Activated T-cell treated with anti-CD3 and anti-CD28 coated beads, Interleukin-2, amount 50 U/mL, for 72 hours (primary cell): ENCODE measurements around the gene MARCHF11. TPM values are rescaled to one million over a fixed set of nuclear protein-coding genes. Genes with fewer than 3 reads are reported as not detected.

Source experiments
- ATAC-seq, 2 donors: fragments of 150-1000 bp; cut with Tn5 transposase; replicated peaks in 1 of 2; 2 replicates each; pipeline ENCODE4 v1.10.0; 2021; ENCODE audit warnings: moderate library complexity in 2 of 2, mild to moderate bottlenecking in 1 of 2
- DNase-seq, 2 donors: peaks; one replicate each; pipeline ENCODE4 v3.0.0; 2021 to 2022; ENCODE audit warnings: mixed read lengths in 1 of 2
- H3K27ac Mint-ChIP-seq: one replicate; pipeline ENCODE4 v1.8.0; 2022; ENCODE audit warnings: mild to moderate bottlenecking, moderate library complexity, mixed read lengths
- H3K27me3 Mint-ChIP-seq: one replicate; pipeline ENCODE4 v1.8.0; 2022; ENCODE audit warnings: low read depth, mixed read lengths
- H3K36me3 Mint-ChIP-seq, 2 donors: one replicate each; pipeline ENCODE4 v1.8.0; 2022; ENCODE audit warnings: mixed read lengths in 2 of 2, mild to moderate bottlenecking in 1 of 2; ENCODE audit not compliant: insufficient read depth in 2 of 2
- H3K4me1 Mint-ChIP-seq: one replicate; pipeline ENCODE4 v1.8.0; 2022; ENCODE audit warnings: low read depth, mixed read lengths
- H3K4me3 Mint-ChIP-seq, 2 donors: one replicate each; pipeline ENCODE4 v1.8.0; 2022; ENCODE audit warnings: mild to moderate bottlenecking in 2 of 2, mixed read lengths in 2 of 2, moderate library complexity in 2 of 2
- H3K9me3 Mint-ChIP-seq, 2 donors: one replicate each; pipeline ENCODE4 v1.8.0; 2022; ENCODE audit warnings: mixed read lengths in 2 of 2
- total RNA-seq, 2 donors: library from RNA; stranded (reverse); gene quantifications; one replicate each; pipeline ENCODE4 v1.2.3, GENCODE V29; 2022

MARCHF11 gene
- total RNA-seq, 2 donors from 2014 or later, result not detected

DNA sequence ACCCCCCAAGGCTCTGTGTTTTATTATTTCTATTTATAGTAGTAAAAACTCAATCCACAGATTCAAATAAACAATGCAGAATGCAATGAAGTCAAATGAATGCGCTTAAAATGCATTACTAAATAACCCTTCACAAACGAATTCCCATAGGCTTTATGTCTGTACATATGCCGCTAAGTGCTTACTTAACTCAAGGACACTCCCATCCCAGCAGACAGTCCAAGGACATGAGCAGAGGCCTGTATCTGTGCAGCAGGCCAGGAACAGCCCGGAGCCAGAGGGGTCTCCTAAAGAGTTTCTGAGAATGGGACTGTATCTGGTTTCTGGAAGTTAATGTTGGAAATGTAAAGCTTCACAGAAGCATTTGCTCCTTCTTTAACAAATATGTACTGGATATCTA lies 59.8 kb downstream of the MARCHF11 start:
- Mint-ChIP-seq H3K27ac (no peak overlapping the region), H3K9me3 (peaks cover 9 to 11% of the 10 kb centered on the region in 2 donors), H3K36me3 (no peaks in the 10 kb centered on the region), H3K4me1 (no peaks in the 10 kb centered on the region), H3K4me3 (no peak overlapping the region), H3K27me3 (no peaks in the 10 kb centered on the region)
- ATAC-seq (no peak), DNase-seq (no peak)

DNA sequence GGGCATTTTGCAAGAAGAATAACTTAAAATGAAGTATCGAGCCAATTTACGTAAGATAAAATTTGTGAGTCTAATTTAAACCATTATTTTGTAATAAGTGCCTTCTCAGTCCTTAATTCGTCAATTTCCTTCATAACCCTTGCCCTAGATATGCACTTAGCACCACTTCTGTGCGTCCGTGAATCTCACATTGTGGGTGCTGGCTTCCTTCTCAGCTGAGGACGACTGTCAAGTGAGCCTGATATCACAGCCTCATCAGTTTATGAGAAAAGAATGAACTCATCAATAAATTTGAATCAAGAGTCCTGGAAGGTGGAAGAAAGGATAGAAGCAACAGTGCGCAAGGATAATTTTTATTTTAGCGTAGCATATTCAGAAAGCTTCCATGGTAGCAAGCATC lies 64.5 kb downstream of the MARCHF11 start:
- peaks cover 6 to 10% of the 10 kb centered on the region in 2 donors for H3K9me3 Mint-ChIP-seq
- H3K27ac Mint-ChIP-seq, result no peak overlapping the region
- peaks cover 0 to 2% of the 10 kb centered on the region in 2 donors for H3K36me3 Mint-ChIP-seq
- H3K4me3 Mint-ChIP-seq, result no peak overlapping the region
- no peaks in the 10 kb centered on the region for H3K27me3 Mint-ChIP-seq
- ATAC-seq, result no peak
- H3K4me1 Mint-ChIP-seq, result no peaks in the 10 kb centered on the region
- DNase-seq, result no peak

DNA sequence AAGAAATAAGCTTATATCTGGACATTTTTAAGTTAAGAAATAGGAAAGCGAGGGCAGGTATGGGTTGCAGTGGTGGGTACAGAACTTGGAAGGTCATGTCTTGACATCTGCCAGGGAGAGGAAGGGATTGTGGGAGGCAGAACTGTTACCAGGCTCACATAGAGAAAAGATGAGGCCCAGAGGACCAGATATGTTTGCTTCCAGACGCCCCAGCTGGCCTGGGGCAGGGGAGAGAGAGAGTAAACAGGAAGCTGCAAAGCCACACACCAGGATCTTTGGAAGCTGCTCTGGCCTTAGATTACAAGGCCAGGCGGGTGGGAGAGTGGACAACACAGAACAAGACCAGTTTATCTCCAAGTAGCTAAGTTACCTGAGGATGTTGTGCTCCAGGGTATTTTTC lies 71.2 kb downstream of the MARCHF11 start:
- H3K27ac Mint-ChIP-seq, result no peak overlapping the region
- DNase-seq, result no peak
- no peak overlapping the region for H3K4me3 Mint-ChIP-seq
- H3K4me1 Mint-ChIP-seq, result no peaks in the 10 kb centered on the region
- H3K9me3 Mint-ChIP-seq, result peaks cover 0 to 4% of the 10 kb centered on the region in 2 donors
- H3K27me3 Mint-ChIP-seq, result no peaks in the 10 kb centered on the region
- no peak for ATAC-seq
- peaks cover 0 to 2% of the 10 kb centered on the region in 2 donors for H3K36me3 Mint-ChIP-seq

DNA sequence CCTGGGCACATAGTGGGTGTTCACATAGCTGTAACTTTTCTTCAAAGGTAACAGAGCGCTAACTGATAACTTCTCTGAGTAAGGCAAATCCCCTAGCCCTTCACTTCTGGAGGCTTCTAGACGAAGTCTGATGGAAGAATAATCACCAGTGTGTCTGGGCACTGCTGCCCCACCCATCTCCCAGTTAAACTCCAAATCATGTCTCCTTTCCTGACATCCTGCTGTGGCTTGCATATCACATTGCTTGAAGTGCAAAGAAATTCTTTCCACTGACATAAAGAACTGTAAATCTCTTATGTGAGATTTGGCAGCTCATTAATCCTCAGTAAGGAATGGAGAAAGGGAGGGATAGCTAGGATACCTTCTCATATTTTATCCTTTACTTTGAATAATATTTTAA lies 74.6 kb downstream of the MARCHF11 start:
- DNase-seq (no peak), ATAC-seq (no peak)
- Mint-ChIP-seq H3K36me3 (no peaks in the 10 kb centered on the region), H3K27ac (no peak overlapping the region), H3K9me3 (peaks cover 2% of the 10 kb centered on the region in 2 donors), H3K4me3 (no peak overlapping the region), H3K4me1 (no peaks in the 10 kb centered on the region), H3K27me3 (no peaks in the 10 kb centered on the region)

- ATAC-seq (no peak), DNase-seq (no peak)
- Mint-ChIP-seq H3K9me3 (peaks cover 0 to 1% of the 10 kb centered on the region in 2 donors), H3K27ac (no peak overlapping the region), H3K27me3 (no peaks in the 10 kb centered on the region), H3K4me3 (no peak overlapping the region), H3K4me1 (no peaks in the 10 kb centered on the region), H3K36me3 (no peaks in the 10 kb centered on the region)
Measured at GRCh38 chr5:16095612-16096011, 84.0 kb downstream of the MARCHF11 start.

DNA sequence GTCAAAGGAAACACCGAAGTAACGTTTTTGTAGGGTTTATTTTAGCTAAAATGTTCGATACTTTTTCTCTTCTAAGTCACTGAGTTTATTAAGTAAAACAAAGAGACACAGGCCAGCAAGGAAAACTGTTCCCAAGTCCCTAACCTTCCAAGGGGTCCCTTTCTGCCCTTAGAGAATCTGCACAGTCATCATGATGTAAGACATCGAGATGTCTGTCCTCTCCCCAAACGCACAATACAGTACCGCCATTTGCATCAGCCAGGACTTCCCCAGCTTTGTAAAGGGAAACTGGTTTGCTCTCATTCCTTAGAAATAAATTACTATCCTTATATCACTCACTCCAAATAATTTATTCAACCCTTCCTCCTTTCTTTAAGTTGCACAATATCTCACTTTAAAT lies 89.3 kb downstream of the MARCHF11 start:
- DNase-seq, result no peak
- H3K27me3 Mint-ChIP-seq, result no peaks in the 10 kb centered on the region
- no peak for ATAC-seq
- no peaks in the 10 kb centered on the region for H3K36me3 Mint-ChIP-seq
- no peak overlapping the region for H3K4me3 Mint-ChIP-seq
- H3K4me1 Mint-ChIP-seq, result no peaks in the 10 kb centered on the region
- H3K9me3 Mint-ChIP-seq, result peaks cover 0 to 1% of the 10 kb centered on the region in 2 donors
- H3K27ac Mint-ChIP-seq, result no peak overlapping the region

- Mint-ChIP-seq H3K9me3 (peaks cover 0 to 4% of the 10 kb centered on the region in 2 donors), H3K27me3 (no peaks in the 10 kb centered on the region), H3K4me3 (no peak overlapping the region), H3K4me1 (no peaks in the 10 kb centered on the region), H3K27ac (no peak overlapping the region), H3K36me3 (peaks cover 0 to 2% of the 10 kb centered on the region in 2 donors)
- ATAC-seq, result no peak
- no peak for DNase-seq
Measured at GRCh38 chr5:16082982-16083381, 96.6 kb downstream of the MARCHF11 start.

GRCh38 chr5:16082053-16082452 lies 97.5 kb downstream of the MARCHF11 start:
- H3K27me3 Mint-ChIP-seq, result no peaks in the 10 kb centered on the region
- H3K36me3 Mint-ChIP-seq, result peaks cover 0 to 2% of the 10 kb centered on the region in 2 donors
- no peak for DNase-seq
- no peaks in the 10 kb centered on the region for H3K4me1 Mint-ChIP-seq
- H3K4me3 Mint-ChIP-seq, result no peak overlapping the region
- H3K27ac Mint-ChIP-seq, result no peak overlapping the region
- ATAC-seq, result no peak
- peaks cover 0 to 4% of the 10 kb centered on the region in 2 donors for H3K9me3 Mint-ChIP-seq

DNA sequence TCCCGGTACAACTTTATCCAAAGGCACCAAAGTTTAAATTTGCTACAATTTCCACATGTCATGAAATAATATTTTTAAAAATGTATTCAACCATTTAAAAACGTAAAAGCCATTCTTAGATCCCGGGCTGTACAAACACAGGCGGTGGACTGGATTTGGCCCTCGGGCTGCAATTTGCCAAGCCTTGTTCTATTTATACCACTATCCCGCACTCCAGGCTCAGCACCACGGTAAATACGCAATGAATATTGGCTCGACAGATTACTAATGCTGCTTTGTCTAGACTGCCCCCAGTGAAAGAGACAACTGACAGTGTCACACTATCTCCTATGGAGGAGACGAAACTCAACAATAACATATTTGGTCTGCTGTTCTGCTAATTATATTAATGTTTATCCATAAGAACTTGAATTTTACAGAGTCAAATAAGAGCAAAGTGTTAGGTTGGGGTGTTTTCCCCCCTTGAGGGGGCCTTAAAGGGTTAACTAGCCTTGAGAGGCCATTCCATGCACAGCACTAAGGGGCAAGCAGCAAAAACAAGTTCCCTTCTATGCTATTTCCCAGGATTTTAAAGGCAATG lies 98.1 kb downstream of the MARCHF11 start:
- ATAC-seq (no peak), DNase-seq (no peak)
- Mint-ChIP-seq H3K9me3 (peaks cover 0 to 4% of the 10 kb centered on the region in 2 donors), H3K4me3 (no peak overlapping the region), H3K4me1 (no peaks in the 10 kb centered on the region), H3K27ac (no peak overlapping the region), H3K27me3 (no peaks in the 10 kb centered on the region), H3K36me3 (peaks cover 0 to 2% of the 10 kb centered on the region in 2 donors)

DNA sequence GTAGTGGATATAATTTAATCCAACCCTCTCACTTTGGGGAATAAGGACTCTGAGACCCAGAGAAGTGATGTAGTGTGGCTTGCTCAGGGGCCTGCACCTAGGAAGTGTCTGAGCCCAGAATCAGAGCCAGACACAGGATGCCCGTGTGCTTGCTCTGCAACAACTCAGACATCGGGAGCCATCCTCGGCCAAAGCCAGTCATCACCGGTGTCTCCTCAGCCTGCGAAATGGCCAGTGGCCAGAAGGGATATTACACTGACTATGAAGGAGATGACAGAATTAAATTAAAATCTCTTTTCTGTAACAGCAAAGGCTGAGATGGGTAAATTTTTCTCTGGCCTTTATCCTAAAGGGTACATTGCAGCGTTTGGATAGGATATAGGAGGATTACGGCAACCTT lies 102.9 kb downstream of the MARCHF11 start:
- Mint-ChIP-seq H3K36me3 (peaks cover 0 to 2% of the 10 kb centered on the region in 2 donors), H3K27me3 (no peaks in the 10 kb centered on the region), H3K9me3 (peaks cover 0 to 4% of the 10 kb centered on the region in 2 donors), H3K4me3 (no peak overlapping the region), H3K4me1 (no peaks in the 10 kb centered on the region), H3K27ac (no peak overlapping the region)
- no peak for DNase-seq
- ATAC-seq, result no peak

- DNase-seq (no peak), ATAC-seq (no peak)
- no peak overlapping the region for H3K27ac Mint-ChIP-seq
- H3K27me3 Mint-ChIP-seq, result no peaks in the 10 kb centered on the region
- no peaks in the 10 kb centered on the region for H3K36me3 Mint-ChIP-seq
- H3K9me3 Mint-ChIP-seq, result no peaks in the 10 kb centered on the region
- no peak overlapping the region for H3K4me3 Mint-ChIP-seq
- no peaks in the 10 kb centered on the region for H3K4me1 Mint-ChIP-seq
Measured at GRCh38 chr5:16074358-16074757, 105.2 kb downstream of the MARCHF11 start.

- no peak for ATAC-seq
- Mint-ChIP-seq H3K27me3 (no peaks in the 10 kb centered on the region), H3K9me3 (peaks cover 0 to 3% of the 10 kb centered on the region in 2 donors), H3K4me3 (no peak overlapping the region), H3K36me3 (no peaks in the 10 kb centered on the region), H3K4me1 (no peaks in the 10 kb centered on the region), H3K27ac (no peak overlapping the region)
- no peak for DNase-seq
Measured at GRCh38 chr5:16072616-16073015, 107.0 kb downstream of the MARCHF11 start.

GRCh38 chr5:16067415-16067814 lies 112.2 kb downstream of the MARCHF11 start:
- ATAC-seq, result no peak
- H3K4me1 Mint-ChIP-seq, result no peaks in the 10 kb centered on the region
- no peak for DNase-seq
- no peak overlapping the region for H3K27ac Mint-ChIP-seq
- no peak overlapping the region for H3K4me3 Mint-ChIP-seq
- H3K36me3 Mint-ChIP-seq, result no peaks in the 10 kb centered on the region
- H3K9me3 Mint-ChIP-seq, result peaks cover 0 to 3% of the 10 kb centered on the region in 2 donors
- no peaks in the 10 kb centered on the region for H3K27me3 Mint-ChIP-seq

DNA sequence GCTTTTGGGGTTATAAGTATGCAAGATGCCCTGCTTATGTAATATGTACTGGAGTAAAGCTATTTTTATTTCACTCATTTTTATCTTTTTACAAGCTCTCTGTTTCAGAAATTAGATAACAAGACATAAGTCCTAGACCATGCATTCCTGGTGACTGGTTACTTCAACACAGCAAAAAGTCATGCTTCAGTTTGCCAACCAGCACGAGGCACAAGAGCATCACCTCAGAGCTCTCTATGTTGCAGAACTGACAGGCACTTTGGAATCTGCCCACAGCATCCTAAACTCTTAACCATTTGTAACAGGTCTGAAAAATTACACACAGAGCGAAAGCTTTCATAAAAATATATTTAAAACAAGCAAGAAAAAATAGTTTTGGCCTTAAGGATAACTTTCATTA lies 112.8 kb downstream of the MARCHF11 start:
- Mint-ChIP-seq H3K4me1 (no peaks in the 10 kb centered on the region), H3K9me3 (peaks cover 0 to 3% of the 10 kb centered on the region in 2 donors), H3K36me3 (no peaks in the 10 kb centered on the region), H3K27me3 (no peaks in the 10 kb centered on the region), H3K4me3 (no peak overlapping the region), H3K27ac (no peak overlapping the region)
- DNase-seq, result no peak
- ATAC-seq, result no peak
